IMR-90 (cell line): Measurements from ENCODE around the gene C2orf49. TPM values are rescaled to one million over a fixed set of nuclear protein-coding genes. Genes with fewer than 3 reads are reported as not detected.

ENCODE experiments used
- ATAC-seq: fragments of 200-7000 bp; cut with Tn5 transposase; 2 replicates; pipeline ENCODE4 v1.9.1; 2020; ENCODE audit warnings: low read depth, mild to moderate bottlenecking, moderate library complexity
- BruUV-seq: library from RNA; stranded (reverse); fragments of 400-500 nt; replicated peaks from 2 replicates; lab custom pipeline; 2021; lab: Mats Ljungman, UMichigan
- CTCF ChIA-PET: fragments of 300-600 bp; formaldehyde crosslinking; extraction: SDS; loops from one replicate; lab custom pipeline; 2021; ENCODE audit warnings: antibody characterized with exemption; lab: Yijun Ruan, JAX
- POLR2A ChIA-PET: fragments of 300-600 bp; sonication (Branson Sonifier 250); formaldehyde crosslinking; loops from one replicate; lab custom pipeline; 2022; ENCODE audit warnings: antibody characterized with exemption; ENCODE audit not compliant: unreplicated experiment; lab: Charles Lee
- DNase-seq: peaks from one replicate; pipeline ENCODE4 v3.0.0; 2013
- H2AFZ ChIP-seq: replicated peaks from 2 replicates; pipeline ENCODE3; 2013; ENCODE audit warnings: low read length, mild to moderate bottlenecking; ENCODE audit not compliant: poor library complexity
- H2AK5ac ChIP-seq: 2 replicates; pipeline ENCODE4 v1.6.1; 2013; ENCODE audit warnings: low read depth, low read length, inconsistent platforms
- H2AK9ac ChIP-seq: replicated peaks from 2 replicates; pipeline ENCODE3; 2013; ENCODE audit warnings: mild to moderate bottlenecking, low read depth, low read length, moderate library complexity; ENCODE audit not compliant: poor library complexity
- H2BK120ac ChIP-seq: 2 replicates; pipeline ENCODE4 v1.6.1; 2013; ENCODE audit warnings: low read depth, low read length, inconsistent platforms
- H2BK15ac ChIP-seq: 3 replicates; pipeline ENCODE4 v1.6.1; 2013; ENCODE audit warnings: low read depth, low read length, inconsistent platforms
- H2BK20ac ChIP-seq: 2 replicates; pipeline ENCODE4 v1.6.1; 2013; ENCODE audit warnings: low read depth, mild to moderate bottlenecking, inconsistent platforms, low read length, moderate library complexity
- H2BK5ac ChIP-seq: 2 replicates; pipeline ENCODE4 v1.6.1; 2013; ENCODE audit warnings: mild to moderate bottlenecking, low read depth, low read length, inconsistent platforms; ENCODE audit not compliant: poor library complexity, severe bottlenecking
- H3K14ac ChIP-seq: replicated peaks from 2 replicates; pipeline ENCODE4 v1.6.1; 2013; ENCODE audit warnings: low read depth, low read length, inconsistent platforms
- H3K18ac ChIP-seq: 2 replicates; pipeline ENCODE4 v1.6.1; 2013; ENCODE audit warnings: low read depth, low read length, control low read depth
- H3K23ac ChIP-seq: 2 replicates; pipeline ENCODE4 v1.6.1; 2013; ENCODE audit warnings: low read depth, low read length, inconsistent platforms
- H3K27ac ChIP-seq: 2 replicates; pipeline ENCODE4 v1.5.1; 2013; ENCODE audit warnings: mild to moderate bottlenecking, control low read depth, low read length; ENCODE audit not compliant: insufficient read depth
- H3K27me3 ChIP-seq: 2 replicates; pipeline ENCODE4 v1.6.1; 2013; ENCODE audit warnings: low read length; ENCODE audit not compliant: control insufficient read depth, insufficient read depth
- H3K36me3 ChIP-seq: 2 replicates; pipeline ENCODE4 v1.6.1; 2013; ENCODE audit warnings: low read length, mixed read lengths; ENCODE audit not compliant: control insufficient read depth, insufficient read depth
- H3K4ac ChIP-seq: 2 replicates; pipeline ENCODE4 v1.6.1; 2013; ENCODE audit warnings: low read depth, low read length, inconsistent platforms
- H3K4me1 ChIP-seq: 2 replicates; pipeline ENCODE4 v1.6.1; 2013; ENCODE audit warnings: low read length, mixed read lengths; ENCODE audit not compliant: control insufficient read depth, insufficient read depth
- H3K4me2 ChIP-seq: 2 replicates; pipeline ENCODE4 v1.6.1; 2013; ENCODE audit warnings: low read depth, mild to moderate bottlenecking, control low read depth, low read length, moderate library complexity
- H3K4me3 ChIP-seq: 2 replicates; pipeline ENCODE4 v1.5.1; 2013; ENCODE audit warnings: low read depth, mild to moderate bottlenecking, control low read depth, low read length, moderate library complexity; ENCODE audit not compliant: insufficient read depth
- H3K56ac ChIP-seq: 2 replicates; pipeline ENCODE4 v1.6.1; 2013; ENCODE audit warnings: low read length, inconsistent platforms; ENCODE audit not compliant: insufficient read depth; ENCODE audit errors: extremely low read depth
- H3K79me1 ChIP-seq, 2 experiments: 2 replicates each; pipeline ENCODE4 v1.6.1; 2013; ENCODE audit warnings: low read length in 2 of 2, inconsistent platforms in 1 of 2, low read depth in 1 of 2
- H3K9ac ChIP-seq: 2 replicates; pipeline ENCODE4 v1.6.1; 2013; ENCODE audit warnings: low read depth, low read length, control low read depth
- H3K9me1 ChIP-seq: 2 replicates; pipeline ENCODE4 v1.6.1; 2013; ENCODE audit warnings: low read length, inconsistent platforms; ENCODE audit not compliant: insufficient read depth
- H3K9me3 ChIP-seq: 2 replicates; pipeline ENCODE4 v1.6.1; 2013; ENCODE audit warnings: low read length; ENCODE audit not compliant: control insufficient read depth, insufficient read depth
- H4K20me1 ChIP-seq: 2 replicates; pipeline ENCODE4 v1.6.1; 2013; ENCODE audit warnings: low read length, inconsistent platforms; ENCODE audit not compliant: insufficient read depth
- H4K5ac ChIP-seq: 2 replicates; pipeline ENCODE4 v1.6.1; 2013; ENCODE audit warnings: mild to moderate bottlenecking, low read depth, low read length, control low read depth
- H4K8ac ChIP-seq, 2 experiments: 2 replicates each; pipeline ENCODE4 v1.6.1; 2013; ENCODE audit warnings: low read depth in 2 of 2, low read length in 2 of 2, control low read depth in 1 of 2, inconsistent platforms in 1 of 2
- H4K91ac ChIP-seq: 2 replicates; pipeline ENCODE4 v1.6.1; 2013; ENCODE audit warnings: low read depth, low read length, inconsistent platforms; ENCODE audit not compliant: insufficient read depth
- BHLHE40 ChIP-seq: fragments of 150-350 bp; IDR thresholded peaks from 2 replicates; pipeline ENCODE4 v1.6.1; 2016; ENCODE audit warnings: mild to moderate bottlenecking, low read depth, low read length
- MXI1 ChIP-seq: IDR thresholded peaks from 2 replicates; pipeline ENCODE4 v1.6.1; 2012; ENCODE audit warnings: low read depth, mild to moderate bottlenecking, low read length, moderate library complexity, borderline replicate concordance
- WGBS, 2 experiments: methylation state at CpG; one replicate each; pipeline versions ENCODE4 v1.1.5 to v1.1.7; 2013; ENCODE audit warnings: missing lambda C conversion rate in 2 of 2; ENCODE audit not compliant: insufficient read length in 1 of 2; ENCODE audit errors: extremely low coverage in 2 of 2; 5-methylcytosine and 5-hydroxymethylcytosine counted together
- dilution Hi-C: fragments of 300-500 bp; cut with HindIII; formaldehyde crosslinking; loops from one replicate; pipeline ENCODE4 v1.14.3; 2018; ENCODE audit warnings: low sequenced_read_pairs; ENCODE audit not compliant: unreplicated experiment
- in situ Hi-C: fragments of 300-500 bp; cut with MboI; formaldehyde crosslinking; loops from 3 replicates; pipeline ENCODE4 v1.14.3; 2019; ENCODE audit warnings: low sequenced_read_pairs, inconsistent platforms, mixed read lengths
- intact Hi-C: fragments of 100-400 bp; cut with micrococcal nuclease; formaldehyde crosslinking; loops from 2 replicates; pipeline ENCODE4 v1.10.0; 2022
- polyA plus RNA-seq, 3 experiments: library from polyadenylated mRNA; depleted of rRNA; stranded (reverse); fragments of >200 nt; gene quantifications; 2 replicates each; pipeline ENCODE4 v1.2.3, GENCODE V29; 2012; ENCODE audit warnings: low replicate concordance in 1 of 3
- total RNA-seq: library from RNA; depleted of rRNA; stranded (reverse); fragments of >200 nt; gene quantifications from 2 replicates; pipeline ENCODE4 v1.2.3, GENCODE V29; 2012

The C2orf49 gene
- total and polyA plus RNA-seq, 2 of the 4 experiments (the other 2 are of a cell fraction), result 3.8 to 8.5 TPM

- no peak overlapping the region for H3K4me3 ChIP-seq
- ChIA-PET POLR2A (interaction anchor here (0.7 kb wide), 2 partner anchors 69 to 130 kb away, joined by 3 read pairs; no protein-coding TSS in a partner anchor), CTCF (no interaction called here)
- peaks cover 56% of the 10 kb centered on the region for H3K4me1 ChIP-seq
- peaks cover 74% of the 10 kb centered on the region for H4K20me1 ChIP-seq
- peak overlapping the region; percentile 73 to 77 for H4K8ac ChIP-seq
- H3K9ac ChIP-seq, result peak overlapping the region; percentile 63
- peak overlapping the region; percentile 21; the same call in 2 of the 3 replicates for H2BK15ac ChIP-seq
- peak overlapping the region; percentile 96 for H2BK5ac ChIP-seq
- no peak overlapping the region for H3K56ac ChIP-seq
- no peak overlapping the region for H2AK9ac ChIP-seq
- peak overlapping the region; percentile 98 for H4K5ac ChIP-seq
- no CpG with 5 or more reads among the region's 5 CpGs for WGBS, 2 experiments
- H3K14ac ChIP-seq, result peak overlapping the region; percentile 60
- peak overlapping the region; percentile 25 for H3K23ac ChIP-seq
- H3K18ac ChIP-seq, result peak overlapping the region; percentile 98
- H3K27ac ChIP-seq, result peak overlapping the region; percentile 98
- no peaks in the 10 kb centered on the region for H3K9me3 ChIP-seq
- DNase-seq (peak; percentile 84), ATAC-seq (peak; percentile 40)
- H2AK5ac ChIP-seq, result peak overlapping the region; percentile 98
- H4K91ac ChIP-seq, result peak overlapping the region; percentile 92
- intact Hi-C loops (loop anchor here (5.0 kb wide), 1 partner anchor 49 kb away; no protein-coding TSS in a partner anchor), dilution Hi-C loops (no loop called here), in situ Hi-C loops (no loop called here)
- TF ChIP-seq MXI1, result no peak
- peak; percentile 25; the same call in 1 of the 2 replicates for TF ChIP-seq BHLHE40
- H3K4me2 ChIP-seq, result peak overlapping the region; percentile 80
- H2BK120ac ChIP-seq, result peak overlapping the region; percentile 81
- peaks cover 47% of the 10 kb centered on the region for H3K9me1 ChIP-seq
- H3K79me1 ChIP-seq, result peaks cover 4 to 76% of the 10 kb centered on the region in 2 experiments; a peak in 3 of 4 replicates
- peak overlapping the region; percentile 88 for H2BK20ac ChIP-seq
- H3K4ac ChIP-seq, result peak overlapping the region; percentile 91
- H3K36me3 ChIP-seq, result peaks cover 73% of the 10 kb centered on the region
- BruUV-seq, result no TSS peak
- H2AFZ ChIP-seq, result no peak overlapping the region
- H3K27me3 ChIP-seq, result no peaks in the 10 kb centered on the region
Observed at GRCh38 chr2:105391058-105391627, 53.8 kb downstream of the C2orf49 start.
